ENCODE measurements around the gene OR51V1. TPM values are rescaled to one million over a fixed set of nuclear protein-coding genes. Genes with fewer than 3 reads are reported as not detected.
A peak's percentile ranks its signal among the peaks of the same experiment; 100 is the strongest.

Gene OR51V1
- total RNA-seq, 1 experiment from 2014 or later: not detected

GRCh38 chr11:5231111-5231510 is 30.6 kb upstream of the OR51V1 start:
- no peak for DNase-seq (ENCODE audit: low spot score)

GRCh38 chr11:5230266-5230665 is 29.8 kb upstream of the OR51V1 start:
- no peak for DNase-seq (ENCODE audit: low spot score)

- no peak for DNase-seq (ENCODE audit: low spot score)
Measured at GRCh38 chr11:5229796-5230195, 29.3 kb upstream of the OR51V1 start.

- DNase-seq (ENCODE audit: low spot score): no peak
Measured at GRCh38 chr11:5229356-5229755, 28.9 kb upstream of the OR51V1 start.

DNA sequence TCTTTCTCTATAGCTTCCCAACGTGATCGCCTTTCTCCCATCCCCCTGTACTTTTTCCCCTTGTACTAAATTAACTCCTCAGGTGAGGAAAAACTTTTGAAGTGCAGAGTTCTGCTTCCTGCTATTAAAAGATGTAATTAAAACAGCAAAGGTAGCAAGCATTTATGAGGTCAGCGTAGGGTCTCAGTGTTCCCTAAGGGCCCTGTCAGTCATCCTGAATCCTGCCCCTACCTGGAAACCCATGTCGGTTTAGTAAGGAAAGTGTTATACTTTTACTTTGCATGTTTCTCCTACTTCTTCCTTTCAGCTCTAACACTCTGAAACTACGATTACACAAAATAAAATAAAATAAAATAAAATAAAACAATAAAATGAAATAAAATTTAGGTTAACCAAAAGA is 27.6 kb upstream of the OR51V1 start:
- no peak for DNase-seq (ENCODE audit: low spot score)

- no peak for DNase-seq (ENCODE audit: low spot score)
Measured at GRCh38 chr11:5227681-5228080, 27.2 kb upstream of the OR51V1 start.

DNA sequence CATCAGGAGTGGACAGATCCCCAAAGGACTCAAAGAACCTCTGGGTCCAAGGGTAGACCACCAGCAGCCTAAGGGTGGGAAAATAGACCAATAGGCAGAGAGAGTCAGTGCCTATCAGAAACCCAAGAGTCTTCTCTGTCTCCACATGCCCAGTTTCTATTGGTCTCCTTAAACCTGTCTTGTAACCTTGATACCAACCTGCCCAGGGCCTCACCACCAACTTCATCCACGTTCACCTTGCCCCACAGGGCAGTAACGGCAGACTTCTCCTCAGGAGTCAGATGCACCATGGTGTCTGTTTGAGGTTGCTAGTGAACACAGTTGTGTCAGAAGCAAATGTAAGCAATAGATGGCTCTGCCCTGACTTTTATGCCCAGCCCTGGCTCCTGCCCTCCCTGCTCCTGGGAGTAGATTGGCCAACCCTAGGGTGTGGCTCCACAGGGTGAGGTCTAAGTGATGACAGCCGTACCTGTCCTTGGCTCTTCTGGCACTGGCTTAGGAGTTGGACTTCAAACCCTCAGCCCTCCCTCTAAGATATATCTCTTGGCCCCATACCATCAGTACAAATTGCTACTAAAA is 26.3 kb upstream of the OR51V1 start, which contains the start of gene HBB:
TSS of gene HBB (minus strand) at position 340 of the 579 bp plus-strand sequence. CDS start at position 290, 50 bp downstream.
- DNase-seq (ENCODE audit: low spot score): no peak

- DNase-seq (ENCODE audit: low spot score): no peak
Measured at GRCh38 chr11:5225480-5225871, 25.0 kb upstream of the OR51V1 start.

DNA sequence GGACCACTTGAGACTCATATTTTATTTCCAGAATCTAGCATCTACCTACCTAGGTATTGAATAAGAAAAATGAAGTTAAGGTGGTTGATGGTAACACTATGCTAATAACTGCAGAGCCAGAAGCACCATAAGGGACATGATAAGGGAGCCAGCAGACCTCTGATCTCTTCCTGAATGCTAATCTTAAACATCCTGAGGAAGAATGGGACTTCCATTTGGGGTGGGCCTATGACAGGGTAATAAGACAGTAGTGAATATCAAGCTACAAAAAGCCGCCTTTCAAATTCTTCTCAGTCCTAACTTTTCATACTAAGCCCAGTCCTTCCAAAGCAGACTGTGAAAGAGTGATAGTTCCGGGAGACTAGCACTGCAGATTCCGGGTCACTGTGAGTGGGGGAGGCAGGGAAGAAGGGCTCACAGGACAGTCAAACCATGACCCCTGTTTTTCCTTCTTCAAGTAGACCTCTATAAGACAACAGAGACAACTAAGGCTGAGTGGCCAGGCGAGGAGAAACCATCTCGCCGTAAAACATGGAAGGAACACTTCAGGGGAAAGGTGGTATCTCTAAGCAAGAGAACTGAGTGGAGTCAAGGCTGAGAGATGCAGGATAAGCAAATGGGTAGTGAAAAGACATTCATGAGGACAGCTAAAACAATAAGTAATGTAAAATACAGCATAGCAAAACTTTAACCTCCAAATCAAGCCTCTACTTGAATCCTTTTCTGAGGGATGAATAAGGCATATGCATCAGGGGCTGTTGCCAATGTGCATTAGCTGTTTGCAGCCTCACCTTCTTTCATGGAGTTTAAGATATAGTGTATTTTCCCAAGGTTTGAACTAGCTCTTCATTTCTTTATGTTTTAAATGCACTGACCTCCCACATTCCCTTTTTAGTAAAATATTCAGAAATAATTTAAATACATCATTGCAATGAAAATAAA is 24.3 kb upstream of the OR51V1 start:
- no peak for DNase-seq (ENCODE audit: low spot score)

DNA sequence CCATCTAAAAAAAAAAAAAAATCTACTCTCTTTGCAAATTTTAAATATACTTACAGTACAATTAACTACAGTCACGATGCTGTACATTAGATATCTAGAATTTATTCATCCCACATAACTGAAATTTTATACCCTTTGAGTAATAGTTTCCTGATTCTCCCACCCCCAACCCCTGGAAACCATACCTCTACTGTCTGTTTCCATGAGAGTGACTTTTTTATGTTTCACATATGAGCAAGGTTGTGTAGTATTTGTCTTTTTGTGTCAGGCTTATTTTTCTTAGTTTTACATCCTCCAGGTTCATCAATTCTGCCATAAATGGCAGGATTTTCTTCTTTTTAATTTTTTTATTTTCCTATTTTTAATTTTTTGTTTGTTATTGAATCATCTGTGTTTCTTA is 23.2 kb upstream of the OR51V1 start:
- no peak for DNase-seq (ENCODE audit: low spot score)

- DNase-seq (ENCODE audit: low spot score): no peak
Measured at GRCh38 chr11:5223146-5223545, 22.7 kb upstream of the OR51V1 start.

DNA sequence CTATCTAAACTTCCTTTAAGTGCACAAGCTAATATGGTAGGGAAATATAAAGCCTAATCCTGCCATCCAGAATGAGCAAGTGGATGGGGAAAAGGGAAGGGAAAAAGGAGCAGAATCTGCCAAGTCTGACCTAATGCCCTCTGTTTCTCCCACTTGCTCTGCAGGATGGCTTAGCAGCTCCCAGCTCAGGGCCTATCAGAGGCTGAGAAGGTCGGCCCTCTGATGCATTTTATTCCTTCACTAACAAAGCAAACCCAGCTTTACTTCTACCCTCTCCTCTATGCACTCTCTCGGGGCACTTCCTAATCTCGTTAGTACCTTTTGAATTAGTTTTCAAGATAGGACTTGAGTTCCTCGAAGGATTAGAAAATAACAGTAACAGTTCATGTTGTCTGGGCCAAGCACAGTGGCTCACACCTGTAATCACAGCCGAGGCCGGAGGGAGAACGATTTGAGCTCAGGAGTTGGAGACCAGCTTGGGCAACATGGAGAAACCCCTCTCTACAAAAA is 9.9 kb upstream of the OR51V1 start:
- no peak for DNase-seq (ENCODE audit: low spot score)

- DNase-seq (ENCODE audit: low spot score): peak; percentile 71
Measured at GRCh38 chr11:5204787-5205186, 4.3 kb upstream of the OR51V1 start.

DNA sequence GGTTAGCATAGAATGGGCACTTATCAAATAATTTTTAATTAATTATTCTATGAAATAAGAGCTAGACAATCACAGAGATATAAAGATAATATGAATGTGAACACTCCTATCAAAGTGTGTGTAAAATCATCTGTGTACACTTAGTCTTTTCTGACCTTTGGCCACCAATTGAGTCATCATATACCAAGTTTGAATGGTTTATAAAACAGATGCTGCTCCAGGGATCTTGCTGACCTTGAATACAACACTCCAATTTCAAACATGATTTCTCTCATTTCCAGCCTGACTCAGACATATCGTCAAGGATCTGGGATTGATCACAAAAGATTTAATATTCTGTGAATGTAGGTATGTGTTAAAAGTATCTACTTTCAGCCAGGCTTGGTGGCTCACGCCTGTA is 2.9 kb upstream of the OR51V1 start:
- no peak for DNase-seq (ENCODE audit: low spot score)

- DNase-seq (ENCODE audit: low spot score): no peak
Measured at GRCh38 chr11:5198285-5198684, 2.2 kb downstream of the OR51V1 start.

GRCh38 chr11:5197536-5197935 is 2.9 kb downstream of the OR51V1 start:
- DNase-seq (ENCODE audit: low spot score): no peak

GRCh38 chr11:5196731-5197130 is 3.8 kb downstream of the OR51V1 start:
- DNase-seq (ENCODE audit: low spot score): no peak

DNA sequence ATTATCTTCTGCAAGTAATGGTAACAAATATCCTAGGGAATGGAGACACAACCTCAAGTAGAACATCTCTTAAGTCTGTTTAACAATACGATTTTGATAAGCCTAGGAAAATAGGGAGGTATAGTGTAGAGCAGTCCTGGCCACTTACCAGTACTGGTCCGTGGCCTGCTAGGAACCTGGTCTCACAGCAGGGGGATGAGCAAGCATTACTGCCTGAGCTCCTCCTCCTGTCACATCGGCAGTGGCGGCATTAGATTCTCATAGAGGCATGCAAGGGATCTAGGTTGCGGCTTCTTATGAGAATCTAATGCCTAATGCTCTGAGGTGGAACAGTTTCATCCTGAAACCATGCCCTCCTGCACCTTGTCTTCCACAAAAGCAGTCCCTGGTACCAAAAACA is 4.4 kb downstream of the OR51V1 start:
- DNase-seq (ENCODE audit: low spot score): no peak

DNA sequence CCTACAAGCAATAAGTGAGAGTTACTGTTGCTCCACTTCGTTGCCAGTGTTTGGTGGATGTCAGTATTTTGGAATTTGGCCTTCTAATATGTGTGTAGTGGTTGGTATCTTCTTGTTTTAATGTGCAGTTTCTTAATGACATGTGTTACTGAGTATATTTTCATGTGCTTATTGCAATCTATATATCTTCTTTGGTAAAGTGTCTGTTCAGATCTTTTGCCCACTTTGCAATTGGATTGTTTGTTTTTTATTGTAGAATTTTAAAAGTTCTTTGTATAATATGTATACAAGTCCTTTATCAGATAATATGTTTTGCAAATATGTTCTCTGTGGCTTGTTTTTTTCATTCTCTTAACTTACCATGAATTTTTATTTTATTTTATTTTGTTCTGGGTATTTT is 7.7 kb downstream of the OR51V1 start:
- no peak for DNase-seq (ENCODE audit: low spot score)

DNA sequence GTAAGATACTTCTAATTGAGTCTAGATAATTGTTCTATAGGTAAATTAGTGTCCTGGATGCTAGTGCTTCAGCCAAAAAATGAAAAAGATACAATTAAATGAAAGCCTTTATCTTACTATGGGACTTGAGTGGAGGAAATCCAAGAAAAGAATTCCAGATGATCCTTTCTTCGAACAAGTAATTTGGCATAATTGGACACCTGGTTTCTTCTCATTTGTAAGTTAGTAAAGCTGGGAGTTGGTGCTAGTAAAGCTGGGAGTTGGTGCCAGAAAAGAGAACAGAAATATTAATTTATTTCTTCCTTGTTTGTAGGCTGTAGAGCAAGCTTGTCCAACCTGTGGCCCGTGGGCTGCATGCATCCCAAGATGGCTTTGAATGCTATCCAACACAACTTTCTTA is 12.3 kb downstream of the OR51V1 start:
- DNase-seq (ENCODE audit: low spot score): no peak

DNA sequence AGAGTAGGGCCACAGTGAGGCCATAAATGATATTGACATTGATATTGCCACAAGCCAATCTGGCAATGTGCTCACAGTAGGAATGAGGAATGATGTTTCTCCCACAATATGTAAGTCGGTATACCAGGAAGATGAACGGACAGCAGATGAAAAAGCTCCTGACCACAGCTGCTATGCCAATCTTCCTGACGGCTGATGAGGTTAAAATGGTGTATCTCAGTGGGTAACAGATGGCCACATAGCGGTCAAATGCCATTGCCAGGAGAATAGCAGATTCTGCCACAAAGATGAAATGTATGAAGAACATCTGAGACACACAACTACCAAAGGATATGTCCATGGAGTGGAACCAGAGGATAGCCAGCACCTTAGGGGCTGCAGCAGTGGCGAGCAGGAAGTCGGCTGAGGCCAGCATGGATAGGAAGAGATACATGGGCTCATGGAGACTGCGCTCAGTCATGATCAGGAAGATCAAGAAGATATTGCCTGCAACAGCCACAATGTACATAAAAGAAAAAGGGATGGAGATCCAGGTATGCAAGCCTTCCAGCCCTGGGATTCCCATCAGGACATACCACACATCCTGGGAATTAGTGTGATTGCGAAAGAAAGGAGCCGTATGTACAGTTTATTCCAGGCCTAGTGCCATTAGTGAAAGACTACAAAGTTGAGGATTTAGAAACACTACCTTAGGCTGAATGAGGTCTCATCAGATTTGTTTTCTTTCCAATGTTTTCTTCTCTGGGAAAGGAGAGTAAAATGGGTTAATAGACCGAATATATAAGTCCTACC is 22.2 kb downstream of the OR51V1 start:
- DNase-seq (ENCODE audit: low spot score): no peak

- DNase-seq (ENCODE audit: low spot score): no peak
Measured at GRCh38 chr11:5174934-5175333, 25.5 kb downstream of the OR51V1 start.
